D341Med (cell line): ENCODE results near the gene GREM1.

Experiments
- DNase-seq: peaks from one replicate; pipeline ENCODE4 v3.0.0; 2012; ENCODE audit warnings: low spot score

Gene GREM1

DNA sequence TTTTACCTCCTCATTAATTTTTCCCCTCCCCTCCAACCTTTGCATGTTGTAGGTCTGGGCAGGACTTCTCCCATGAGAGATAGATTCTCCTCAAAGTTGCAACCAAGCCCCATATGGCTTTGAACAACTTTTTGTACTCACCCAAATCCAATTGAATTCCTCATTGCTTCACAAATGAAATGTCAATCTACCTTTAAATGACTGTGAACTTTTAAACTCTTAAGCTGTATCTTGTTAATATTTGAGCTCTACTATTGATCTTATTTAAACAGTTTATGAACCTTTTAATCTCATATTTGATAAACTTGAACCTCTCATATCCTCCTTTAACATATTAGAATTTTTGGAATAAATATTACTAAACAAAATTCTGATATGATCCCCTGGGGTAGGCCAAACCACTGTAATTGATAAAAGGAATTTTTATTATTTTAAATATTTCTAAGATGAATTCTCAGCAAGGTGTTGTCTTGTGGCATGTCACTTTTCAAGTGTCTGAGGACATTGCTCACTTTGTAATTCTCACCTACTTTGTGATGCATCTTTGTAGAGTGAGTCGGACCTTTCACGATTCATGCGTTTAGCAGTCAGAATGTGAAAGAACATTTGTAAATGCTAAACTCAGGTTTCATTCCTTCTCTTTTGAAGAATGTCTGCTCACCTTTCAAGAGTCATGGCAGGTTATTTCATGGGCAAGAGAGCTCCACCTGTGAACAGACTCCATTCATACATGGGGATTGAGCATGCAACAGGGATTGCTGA lies 23.4 kb upstream of the GREM1 start:
- no peak for DNase-seq

DNA sequence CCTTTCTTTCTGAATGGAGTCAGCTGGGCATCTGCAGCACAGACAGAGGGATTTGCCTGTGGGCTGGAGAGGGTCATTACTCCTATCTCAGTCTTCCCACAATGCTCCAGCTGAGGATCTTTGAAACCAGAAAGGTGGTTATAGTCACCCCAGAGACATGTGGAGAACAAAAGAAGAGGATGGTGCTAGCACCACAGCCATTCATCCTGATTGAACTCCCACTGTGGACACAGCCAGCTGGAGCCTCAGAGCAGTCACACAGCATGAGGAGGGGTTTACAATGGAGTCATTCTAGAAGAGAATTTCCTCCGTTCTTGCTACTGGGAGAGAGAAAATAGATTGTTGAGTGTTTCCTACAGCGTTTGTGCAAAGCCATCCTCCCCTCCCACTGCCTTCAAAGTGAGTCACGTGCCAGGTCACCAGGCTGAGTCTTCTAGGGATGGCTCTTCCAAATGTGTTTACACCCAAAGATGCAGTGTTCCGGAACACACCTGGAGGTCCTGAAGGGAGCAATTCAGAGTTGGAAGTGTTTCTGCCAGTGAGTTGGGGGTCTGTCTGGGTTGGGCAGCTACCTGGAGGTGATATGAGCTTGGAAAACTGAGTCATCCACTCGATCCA lies 18.9 kb upstream of the GREM1 start:
- DNase-seq, result no peak

DNA sequence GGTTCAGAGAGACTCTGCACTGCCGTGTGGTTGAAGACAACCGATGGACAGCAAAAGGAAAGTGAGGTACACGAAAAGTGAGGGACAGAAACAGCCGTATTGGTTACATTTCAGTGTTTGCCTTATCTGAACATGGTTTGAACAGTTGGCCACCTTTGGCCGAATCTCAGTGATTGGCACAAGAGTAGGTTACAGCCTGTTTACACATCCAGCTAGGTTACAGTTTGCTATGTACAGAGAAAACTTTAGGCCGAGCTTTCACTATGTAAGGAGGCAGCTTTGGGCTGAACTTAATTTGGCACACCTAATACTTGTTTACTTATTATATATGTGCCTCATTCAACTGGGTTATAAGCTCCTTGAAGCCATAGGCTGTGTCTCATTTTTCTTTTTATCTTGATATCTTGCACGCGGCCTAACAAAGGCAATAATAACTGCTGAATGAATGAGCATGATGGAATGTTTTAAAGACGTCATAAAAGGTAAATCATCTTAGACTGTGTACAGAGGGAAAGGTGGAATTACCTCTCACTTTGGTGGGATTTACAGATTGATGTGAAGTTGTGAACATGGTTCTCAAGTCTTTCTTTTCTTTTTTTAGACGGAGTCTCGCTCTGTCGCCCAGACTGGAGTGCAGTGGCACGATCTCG lies 17.2 kb upstream of the GREM1 start:
- no peak for DNase-seq

DNA sequence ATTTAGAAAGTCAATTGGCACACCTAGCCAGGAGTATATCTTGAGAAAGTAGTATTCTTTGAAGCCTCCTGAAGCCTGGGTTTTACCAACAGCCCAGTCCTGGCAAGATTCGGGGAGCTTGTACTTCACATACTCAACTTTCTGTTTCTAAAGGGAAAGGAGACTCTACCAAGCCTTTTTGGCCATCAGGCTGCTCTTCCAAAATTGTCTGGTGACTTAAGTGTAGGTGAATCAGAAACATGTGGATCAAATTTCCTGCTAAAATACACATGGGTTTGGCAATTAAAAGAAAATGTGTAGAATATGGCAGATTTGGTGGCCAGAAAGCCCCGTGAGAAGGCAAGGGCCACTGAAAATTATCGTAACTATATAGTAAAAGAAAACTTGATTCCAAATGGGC lies 15.9 kb upstream of the GREM1 start:
- DNase-seq, result no peak

DNA sequence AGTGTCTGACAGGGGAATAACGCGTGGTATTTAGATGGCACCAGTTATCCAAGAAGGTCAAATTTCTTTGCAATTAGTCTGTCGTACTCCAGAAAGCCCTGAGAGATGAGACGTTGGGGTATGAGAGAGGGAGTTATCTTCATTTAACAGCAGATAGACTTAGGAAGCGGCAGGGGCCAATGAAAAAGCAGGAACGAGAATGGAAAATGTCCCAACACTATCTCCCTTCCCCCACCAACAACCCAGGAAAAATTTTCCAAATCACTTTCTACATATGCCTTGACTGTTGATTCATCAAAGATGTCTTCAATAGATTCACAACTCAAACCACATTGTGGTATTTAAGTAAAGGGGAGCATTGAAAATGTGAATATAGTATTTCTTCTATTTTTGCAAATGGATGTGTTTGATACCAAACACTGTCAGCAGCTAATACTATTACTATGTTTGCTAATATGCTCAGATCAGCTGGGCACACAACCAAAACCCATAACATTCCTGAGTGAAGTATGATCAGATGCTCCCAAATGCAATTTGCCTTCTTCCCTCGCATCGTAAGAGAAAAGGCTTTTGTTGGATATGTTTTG lies 13.3 kb upstream of the GREM1 start:
- no peak for DNase-seq

DNA sequence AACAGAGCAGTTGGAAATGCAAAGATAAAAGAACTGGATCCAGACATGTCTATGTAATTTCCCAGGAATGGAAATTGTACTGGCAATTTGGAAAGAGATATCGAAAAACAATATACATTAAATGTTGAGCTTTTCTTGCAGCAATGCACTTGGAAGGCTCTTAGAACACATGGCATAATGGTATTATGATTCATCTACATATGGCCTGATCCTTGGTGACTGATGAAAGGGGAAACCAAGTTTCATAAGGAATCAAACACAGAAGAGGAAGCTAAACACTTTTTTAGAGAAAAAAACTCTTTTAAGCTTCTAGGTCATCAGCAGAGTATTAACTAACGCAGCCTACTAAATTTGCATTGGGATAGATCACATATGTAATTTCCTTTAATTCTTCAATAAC lies 12.4 kb upstream of the GREM1 start:
- DNase-seq, result no peak

DNA sequence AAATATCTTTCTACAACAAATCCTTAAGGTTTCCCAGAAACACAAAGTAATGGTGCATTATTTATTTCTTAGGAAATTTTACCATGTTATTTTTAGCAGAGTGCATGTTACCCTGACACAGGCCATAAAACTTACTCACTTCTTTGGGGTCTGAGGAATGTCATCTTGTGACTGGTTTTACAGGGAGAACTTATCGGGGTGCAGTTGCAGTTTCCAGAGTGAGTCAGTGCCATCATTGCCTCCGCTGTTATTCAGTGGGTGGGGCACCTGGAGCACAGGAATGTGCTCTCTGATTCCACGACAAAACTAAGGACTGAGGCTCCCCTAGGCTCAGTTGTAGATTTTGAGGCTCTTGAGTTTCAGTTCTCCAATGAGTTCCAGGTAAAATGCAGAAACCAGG lies 11.1 kb upstream of the GREM1 start:
- no peak for DNase-seq

DNA sequence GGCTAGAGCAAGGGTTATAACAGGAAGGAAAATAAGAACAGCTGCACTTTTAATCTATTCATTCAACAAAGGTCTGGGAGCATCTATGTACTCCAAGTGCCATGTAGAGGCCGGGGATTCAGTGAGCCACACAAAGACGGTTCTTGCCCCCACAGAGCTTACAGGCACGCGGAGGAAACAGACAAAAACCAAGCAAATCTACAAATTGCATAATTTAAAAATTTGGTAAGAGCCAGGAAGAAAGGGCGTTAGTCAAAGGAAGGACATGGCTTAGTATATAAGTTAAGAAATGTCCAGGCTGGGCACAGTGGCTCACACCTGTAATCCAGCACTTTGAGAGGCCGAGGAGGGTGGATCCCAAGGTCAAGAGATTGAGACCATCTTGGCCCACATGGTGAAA lies 10.4 kb upstream of the GREM1 start:
- no peak for DNase-seq

DNA sequence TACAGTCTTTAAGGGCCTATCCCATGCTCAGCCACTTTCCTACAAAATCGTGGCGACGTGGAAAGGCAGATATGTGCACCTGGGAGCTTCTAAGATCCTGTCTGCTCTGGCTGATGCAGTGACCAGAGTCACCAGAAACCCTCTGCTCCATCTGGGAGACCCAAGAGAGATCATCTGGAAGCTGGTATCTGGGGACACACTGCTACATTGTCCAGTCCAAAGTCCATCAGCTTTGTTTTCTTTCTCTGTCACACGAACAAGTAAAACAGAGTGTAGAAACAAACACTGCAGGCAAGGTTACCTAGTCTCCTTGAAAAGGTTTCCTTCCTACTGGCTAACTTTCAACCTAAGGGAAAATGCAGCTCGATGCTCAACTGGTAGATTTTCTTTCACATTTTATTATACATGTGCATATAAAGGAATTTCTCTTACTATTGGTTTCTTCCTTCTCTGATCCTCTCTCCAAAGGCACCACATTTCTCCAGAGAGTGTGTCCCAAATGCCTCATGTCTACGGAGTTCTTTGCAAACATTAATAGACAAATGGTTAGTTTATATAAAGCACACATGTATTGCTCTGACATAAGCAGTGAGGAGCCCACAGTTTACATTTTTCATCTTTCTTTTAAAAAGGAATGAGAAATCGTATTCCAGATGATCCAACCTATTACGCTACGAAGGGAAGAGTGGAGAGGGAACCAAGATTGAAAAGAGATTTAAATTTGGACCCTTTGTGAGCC lies 8.3 kb upstream of the GREM1 start:
- no peak for DNase-seq

DNA sequence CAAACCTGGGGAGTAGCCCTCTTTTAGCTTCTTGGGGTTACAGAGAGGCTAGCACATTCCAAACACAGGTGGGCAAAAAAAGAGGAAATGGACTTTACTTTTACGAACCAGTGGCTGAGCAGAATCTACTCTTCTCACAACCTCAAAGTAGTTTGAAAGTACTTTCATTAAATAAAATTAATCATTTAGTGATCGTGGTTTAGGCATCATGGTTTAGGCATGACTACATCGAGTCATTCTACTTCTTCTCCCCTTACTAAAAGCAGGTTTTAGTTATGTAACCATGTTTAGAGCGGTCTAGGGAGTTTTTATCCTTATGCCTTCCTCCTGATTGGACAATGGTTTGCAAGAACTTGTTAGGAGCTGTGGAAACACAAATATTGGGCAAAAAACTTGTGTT lies 2.5 kb upstream of the GREM1 start:
- DNase-seq, result no peak

DNA sequence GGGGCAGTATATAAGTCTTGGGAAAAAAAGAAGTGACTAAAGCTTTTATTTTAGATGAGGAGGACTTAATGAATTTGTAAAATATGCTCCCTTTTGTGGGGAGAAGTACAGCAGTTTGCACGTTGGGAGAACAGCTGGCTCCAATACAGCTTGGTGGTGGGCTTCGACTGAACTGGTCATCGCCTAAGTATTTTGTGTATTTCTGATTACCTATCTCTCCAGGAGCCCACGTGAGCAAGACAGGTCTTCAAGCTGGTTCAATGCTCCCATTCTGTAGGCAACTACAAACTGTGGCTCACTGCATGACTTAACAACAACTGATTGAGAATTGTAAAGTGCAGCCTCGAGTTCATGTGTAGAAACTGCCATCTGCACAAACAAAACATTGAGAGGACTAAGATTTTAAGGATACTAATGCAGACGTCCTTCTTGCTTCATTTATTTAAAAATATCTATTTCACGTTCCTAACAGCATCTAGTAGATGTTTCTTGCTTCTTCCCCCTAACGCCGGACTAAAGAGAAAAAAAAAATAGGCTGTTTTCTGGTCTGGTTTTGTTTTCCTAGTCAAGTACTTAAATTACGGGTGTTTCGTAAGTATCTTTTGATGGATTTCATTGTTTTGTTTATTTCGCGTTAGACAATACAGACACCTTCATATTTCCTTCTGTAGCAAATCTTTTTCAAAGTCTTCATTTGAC lies 1.4 kb upstream of the GREM1 start:
- DNase-seq, result no peak

DNA sequence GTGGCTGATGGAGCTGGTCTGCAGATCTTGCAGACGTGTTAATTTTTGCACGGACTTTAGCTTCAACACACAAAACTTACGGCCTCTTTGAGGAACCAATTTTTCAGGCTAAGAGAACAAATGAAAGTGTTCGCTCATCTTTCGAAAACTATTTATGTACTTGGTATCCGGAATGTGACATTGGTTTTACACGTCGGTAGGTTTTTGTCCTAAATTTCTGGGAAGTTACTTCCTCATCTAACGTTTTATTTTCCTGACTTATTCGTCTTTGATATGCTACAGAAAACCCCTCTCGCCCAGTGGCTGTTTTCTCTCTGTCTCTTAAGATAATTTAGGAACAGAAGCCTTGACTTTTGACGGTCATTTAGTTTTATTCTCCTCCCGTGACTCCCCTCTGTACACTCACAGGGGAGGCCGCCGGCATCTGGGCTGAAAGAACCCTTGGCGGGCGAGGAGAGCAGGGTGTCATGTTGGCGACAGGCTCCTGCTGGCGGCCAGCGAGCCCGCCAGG lies 834 bp upstream of the GREM1 start:
- no peak for DNase-seq

DNA sequence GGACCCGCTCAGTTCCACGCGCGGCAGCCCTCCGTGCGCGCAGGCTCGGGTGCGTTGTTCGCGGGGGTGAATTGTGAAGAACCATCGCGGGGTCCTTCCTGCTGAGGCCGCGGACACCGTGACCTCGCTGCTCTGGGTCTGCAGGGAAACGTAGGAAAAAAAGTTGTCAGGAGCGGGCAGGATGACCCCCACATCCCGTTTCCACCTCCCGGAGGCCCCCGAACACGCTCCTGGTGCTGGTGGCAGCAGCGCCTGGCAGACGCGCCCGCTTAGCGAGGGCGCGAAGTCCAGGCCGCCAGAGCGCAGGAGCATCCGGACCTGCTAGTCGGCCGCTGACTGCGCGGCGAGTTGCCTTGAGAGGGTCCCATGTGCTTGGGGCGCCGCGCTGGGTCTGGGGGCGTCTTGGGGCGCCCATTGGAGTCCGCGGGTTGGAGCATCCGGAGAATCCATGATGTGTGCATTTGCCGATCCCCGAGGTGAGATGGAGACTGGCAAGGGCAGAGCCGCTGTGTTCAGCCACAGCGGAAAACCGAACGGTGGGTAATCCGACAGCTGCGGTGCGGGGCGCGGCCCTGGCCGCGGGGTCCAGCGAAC lies 520 bp downstream of the GREM1 start:
- DNase-seq, result peak; percentile 55

DNA sequence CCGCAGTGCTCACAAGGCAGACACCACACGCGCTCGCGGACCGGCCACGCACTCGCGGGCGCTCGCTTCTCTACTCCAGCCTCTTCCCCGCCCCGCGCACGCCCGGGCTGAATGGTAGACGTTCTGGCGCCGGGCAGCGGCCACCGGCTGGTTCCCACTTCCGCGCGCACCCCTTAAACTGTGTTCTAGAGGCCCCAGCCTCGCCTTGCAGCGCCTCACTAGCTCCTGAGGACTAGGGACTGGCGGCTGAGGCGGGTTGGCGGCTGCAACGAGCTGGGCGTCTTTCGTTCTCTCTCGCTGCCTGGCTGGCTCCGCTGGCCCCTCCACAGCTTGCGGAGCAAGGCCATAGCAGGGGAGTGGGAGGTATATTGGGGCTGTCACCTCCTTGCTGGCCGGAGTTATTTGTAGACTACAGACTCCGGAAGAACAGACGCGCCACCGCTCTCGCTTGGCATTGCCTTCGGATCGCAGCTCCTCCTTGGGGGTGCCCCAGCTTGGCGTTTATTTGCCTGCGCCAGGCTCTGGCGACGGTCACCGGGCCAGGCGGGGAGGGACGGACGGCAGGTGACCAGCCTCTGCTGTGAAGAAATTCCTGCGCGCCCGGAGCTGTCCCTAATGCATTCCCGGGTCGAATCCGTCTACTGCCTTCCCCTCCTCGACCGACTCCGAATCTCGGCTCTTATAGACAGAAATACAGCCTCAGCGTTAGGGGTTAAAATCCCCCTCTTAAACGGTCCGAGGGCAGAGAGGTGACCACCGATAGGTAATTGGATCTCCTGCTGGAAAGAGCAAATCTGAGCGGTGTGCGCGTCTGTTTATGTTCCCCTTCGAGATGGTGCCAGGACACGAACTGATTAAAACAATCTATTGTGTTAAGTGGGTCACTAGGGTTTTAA lies 1.3 kb downstream of the GREM1 start:
- peak; percentile 46 for DNase-seq

DNA sequence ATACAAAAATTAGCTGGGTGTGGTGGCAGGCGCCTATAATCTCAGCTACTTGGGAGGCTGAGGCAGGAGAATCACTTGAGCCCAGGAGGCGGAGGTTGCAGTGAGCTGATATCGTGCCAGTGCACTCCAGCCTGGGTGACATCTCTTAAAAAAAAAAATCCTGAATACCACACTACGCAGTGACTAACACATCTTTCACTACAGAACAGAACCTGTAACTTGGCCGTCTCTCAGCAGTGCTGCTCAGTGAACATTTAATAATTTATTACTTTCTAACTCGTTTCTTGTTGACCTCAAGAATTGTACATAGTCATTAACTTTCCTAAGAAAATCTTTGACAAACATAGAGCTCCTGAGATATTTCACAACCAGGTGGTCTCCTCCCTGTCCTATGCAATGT lies 3.8 kb downstream of the GREM1 start:
- DNase-seq, result no peak

DNA sequence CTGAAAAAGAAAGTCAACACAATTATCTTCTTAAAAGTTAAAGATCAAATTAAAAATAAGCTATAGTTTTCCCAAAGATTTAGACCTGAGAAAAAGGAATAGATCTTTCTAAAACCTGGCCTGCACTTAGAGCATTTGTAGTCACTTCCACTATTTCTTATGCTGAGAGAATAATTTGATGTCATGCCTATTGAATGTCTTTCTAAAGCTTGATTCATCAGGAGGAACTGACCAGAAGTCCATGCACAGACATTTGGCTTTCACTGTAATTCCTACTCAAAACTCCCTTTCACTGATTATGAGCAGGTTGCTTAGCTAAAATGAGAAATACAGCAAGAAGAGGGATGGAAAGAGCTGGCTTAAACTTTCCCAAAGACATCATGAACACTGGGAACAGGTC lies 4.3 kb downstream of the GREM1 start:
- no peak for DNase-seq

DNA sequence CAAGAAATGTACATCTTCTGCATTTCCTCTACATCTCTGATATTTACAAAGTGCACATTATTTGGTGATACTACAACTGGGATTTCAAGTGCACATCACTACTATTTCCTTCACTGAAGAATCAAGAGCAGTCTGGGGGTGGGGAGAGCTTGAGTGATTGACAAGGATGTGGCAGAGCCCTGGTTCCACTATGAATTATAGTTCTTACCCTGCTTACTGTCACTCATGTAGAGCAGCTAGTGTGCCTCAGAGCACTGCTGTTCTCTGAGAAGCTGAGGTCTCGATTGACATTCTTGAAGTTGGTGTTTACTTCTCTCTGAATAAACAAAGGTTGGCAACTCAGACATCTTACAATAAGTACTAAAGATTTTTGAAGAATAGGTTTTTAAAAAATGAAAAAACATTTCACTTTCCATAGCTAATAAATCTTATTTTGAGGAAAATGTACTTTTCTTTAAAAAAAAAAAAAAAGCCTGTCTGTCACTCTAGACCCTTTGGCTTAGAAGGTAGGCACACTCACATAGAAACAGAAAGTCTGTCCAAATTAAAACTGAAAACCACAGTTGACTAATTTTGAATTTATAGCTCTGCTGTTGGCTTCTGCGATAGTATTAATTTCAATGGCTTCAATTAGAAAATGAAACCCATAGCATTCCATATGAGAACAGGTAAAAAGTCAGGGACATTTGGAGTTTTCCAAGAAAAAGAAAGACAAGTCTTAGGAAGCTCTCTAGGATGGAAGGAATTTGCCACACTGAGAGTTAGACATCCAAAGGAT lies 5.6 kb downstream of the GREM1 start:
- DNase-seq, result no peak

DNA sequence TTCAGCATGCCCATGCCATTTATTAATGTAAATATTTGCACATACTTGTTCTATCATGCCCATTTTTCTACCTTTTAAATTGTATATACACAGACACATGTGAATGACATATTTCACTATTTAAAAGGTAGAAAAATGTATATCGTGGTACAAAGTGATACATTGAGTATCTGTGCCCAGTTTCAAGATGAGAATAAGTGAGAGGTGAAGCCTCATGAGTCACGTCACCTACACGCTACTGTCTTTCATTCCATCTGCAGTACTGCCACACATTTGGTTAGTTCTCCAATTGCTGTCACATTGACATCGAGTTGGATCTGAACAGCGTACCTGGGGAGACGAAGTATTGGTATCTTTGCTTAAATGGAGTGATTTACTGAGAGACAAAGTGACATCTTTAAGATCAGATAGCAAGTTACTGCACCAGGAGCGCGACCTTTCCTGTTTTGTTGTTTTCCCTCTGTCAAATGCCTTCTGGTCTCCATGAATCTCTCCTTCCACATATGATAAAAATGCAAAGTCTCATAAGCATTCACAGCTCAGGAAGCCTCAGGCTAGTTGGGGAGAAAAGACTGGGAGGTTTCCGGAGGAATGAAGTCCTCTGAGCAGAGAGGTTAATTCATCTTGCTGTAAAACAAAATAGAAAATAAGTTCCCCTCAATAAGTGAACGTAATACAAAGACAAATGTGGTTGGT lies 12.0 kb downstream of the GREM1 start:
- no peak for DNase-seq
